ENCODE measurements around the gene TREML4. TPM values are rescaled to one million over a fixed set of nuclear protein-coding genes. Genes with fewer than 3 reads are reported as not detected.

The TREML4 gene
- polyA plus RNA-seq, 1 donor (not counting 4 experiments of a cell fraction or from before 2014, with no cell fraction given) = not detected

GRCh38 chr6:41255638-41256246 lies 27.6 kb downstream of the TREML4 start:
- no peaks in the 10 kb centered on the region for H3K9me3 ChIP-seq (ENCODE audit: control insufficient read depth, low read depth, low read length)
- no peak overlapping the region for H3K9ac ChIP-seq (ENCODE audit: control insufficient read depth, extremely low read depth, insufficient read depth, low read length)
- dilution Hi-C loops (cut with MboI; ENCODE audit: extremely low pct_ligation_motif_present, low sequenced_read_pairs) = no loop called here
- DNase-seq (ENCODE audit: low read depth, low spot score) (no peak), FAIRE-seq (no peak)
- H3K79me2 ChIP-seq (ENCODE audit: control insufficient read depth, insufficient read depth, low read length) = no peaks in the 10 kb centered on the region
- H3K27ac ChIP-seq (ENCODE audit: control insufficient read depth, insufficient read depth, low read length) = no peak overlapping the region
- no peaks in the 10 kb centered on the region for H4K20me1 ChIP-seq (ENCODE audit: control insufficient read depth, extremely low read depth, insufficient read depth, low read length)
- H3K36me3 ChIP-seq (ENCODE audit: control insufficient read depth in 2 of 2, extremely low read depth in 1 of 2, insufficient read depth in 2 of 2, low read length in 2 of 2) = no peaks in the 10 kb centered on the region
- no peaks in the 10 kb centered on the region for H3K9me1 ChIP-seq (ENCODE audit: control insufficient read depth, extremely low read depth, insufficient read depth, low read length)
- peaks cover 16% of the 10 kb centered on the region for H3K27me3 ChIP-seq (ENCODE audit: control insufficient read depth, extremely low read depth, insufficient read depth, low read length)
- no peak overlapping the region for H3K4me3 ChIP-seq (ENCODE audit: control insufficient read depth in 2 of 3, extremely low read depth in 1 of 3, insufficient read depth in 2 of 3, low read depth in 1 of 3, low read length in 3 of 3)
- H2AFZ ChIP-seq (ENCODE audit: control insufficient read depth, low read length) = no peak overlapping the region
- TF ChIP-seq CTCF (optimal IDR thresholded peaks at IDR 0.05 in 1 of 3, IDR thresholded peaks at IDR 0.05 in 1 of 3, conservative IDR thresholded peaks at IDR 0.05 in 1 of 3; ENCODE audit: extremely low read depth in 1 of 3, insufficient read depth in 2 of 3, low read length in 3 of 3) (no peak), EZH2 (IDR thresholded peaks at IDR 0.05; ENCODE audit: low read length) (no peak)
- no peaks in the 10 kb centered on the region for H3K4me1 ChIP-seq (ENCODE audit: control insufficient read depth, extremely low read depth, insufficient read depth, low read length)
- H3K4me2 ChIP-seq (ENCODE audit: control insufficient read depth, extremely low read depth, insufficient read depth, low read depth, low read length) = no peak overlapping the region

- no peaks in the 10 kb centered on the region for H4K20me1 ChIP-seq (ENCODE audit: control insufficient read depth, extremely low read depth, insufficient read depth, low read length)
- H3K9me1 ChIP-seq (ENCODE audit: control insufficient read depth, extremely low read depth, insufficient read depth, low read length) = no peaks in the 10 kb centered on the region
- no peaks in the 10 kb centered on the region for H3K4me1 ChIP-seq (ENCODE audit: control insufficient read depth, extremely low read depth, insufficient read depth, low read length)
- H2AFZ ChIP-seq (ENCODE audit: control insufficient read depth, low read length) = no peak overlapping the region
- H3K9me3 ChIP-seq (ENCODE audit: control insufficient read depth, low read depth, low read length) = no peaks in the 10 kb centered on the region
- H3K4me3 ChIP-seq (ENCODE audit: control insufficient read depth in 2 of 3, extremely low read depth in 1 of 3, insufficient read depth in 2 of 3, low read depth in 1 of 3, low read length in 3 of 3) = no peak overlapping the region
- DNase-seq (ENCODE audit: low read depth, low spot score) = no peak
- TF ChIP-seq CTCF (optimal IDR thresholded peaks at IDR 0.05 in 1 of 3, IDR thresholded peaks at IDR 0.05 in 1 of 3, conservative IDR thresholded peaks at IDR 0.05 in 1 of 3; ENCODE audit: extremely low read depth in 1 of 3, insufficient read depth in 2 of 3, low read length in 3 of 3) (no peak), EZH2 (IDR thresholded peaks at IDR 0.05; ENCODE audit: low read length) (no peak)
- no peak overlapping the region for H3K9ac ChIP-seq (ENCODE audit: control insufficient read depth, extremely low read depth, insufficient read depth, low read length)
- no peaks in the 10 kb centered on the region for H3K36me3 ChIP-seq (ENCODE audit: control insufficient read depth in 2 of 2, extremely low read depth in 1 of 2, insufficient read depth in 2 of 2, low read length in 2 of 2)
- H3K4me2 ChIP-seq (ENCODE audit: control insufficient read depth, extremely low read depth, insufficient read depth, low read depth, low read length) = no peak overlapping the region
- no peak for FAIRE-seq
- H3K27me3 ChIP-seq (ENCODE audit: control insufficient read depth, extremely low read depth, insufficient read depth, low read length) = peaks cover 9% of the 10 kb centered on the region
- no peak overlapping the region for H3K27ac ChIP-seq (ENCODE audit: control insufficient read depth, insufficient read depth, low read length)
- no peaks in the 10 kb centered on the region for H3K79me2 ChIP-seq (ENCODE audit: control insufficient read depth, insufficient read depth, low read length)
- dilution Hi-C loops (cut with MboI; ENCODE audit: extremely low pct_ligation_motif_present, low sequenced_read_pairs) = no loop called here
Measured at GRCh38 chr6:41256383-41256782, 28.2 kb downstream of the TREML4 start.

All from keratinocyte (primary cell).